Omental fat pad (tissue), 4 donors: ENCODE measurements around the gene LY86. TPM values are rescaled to one million over a fixed set of nuclear protein-coding genes. Genes with fewer than 3 reads are reported as not detected.

Source experiments
- ATAC-seq: fragments of 150-250 bp; one replicate; pipeline ENCODE4 v1.9.1; 2016; ENCODE audit warnings: mild to moderate bottlenecking, moderate library complexity; ENCODE audit not compliant: low FRiP score
- DNase-seq: peaks from one replicate; pipeline ENCODE4 v3.0.0-alpha.2; 2019; ENCODE audit warnings: low spot score
- CTCF ChIP-seq, 3 donors: fragments of 450-650 bp; IDR thresholded peaks; one replicate each; pipeline ENCODE4 v1.5.1; 2016 to 2017; ENCODE audit warnings: antibody characterized with exemption in 3 of 3, mild to moderate bottlenecking in 3 of 3, moderate library complexity in 2 of 3
- total RNA-seq, 4 donors: library from RNA; depleted of rRNA; stranded (reverse); fragments of >200 nt; gene quantifications; one replicate each; pipeline ENCODE4 v1.1.0, GENCODE V29; 2016

The LY86 gene
- total RNA-seq, 4 donors from 2014 or later = 2.7 to 11.6 (median 8.1) TPM

- ATAC-seq (no peak), DNase-seq (no peak)
- no peak for TF ChIP-seq CTCF (IDR thresholded peaks at IDR 0.05)
Measured at GRCh38 chr6:6620766-6621425, 32.4 kb downstream of the LY86 start.

DNA sequence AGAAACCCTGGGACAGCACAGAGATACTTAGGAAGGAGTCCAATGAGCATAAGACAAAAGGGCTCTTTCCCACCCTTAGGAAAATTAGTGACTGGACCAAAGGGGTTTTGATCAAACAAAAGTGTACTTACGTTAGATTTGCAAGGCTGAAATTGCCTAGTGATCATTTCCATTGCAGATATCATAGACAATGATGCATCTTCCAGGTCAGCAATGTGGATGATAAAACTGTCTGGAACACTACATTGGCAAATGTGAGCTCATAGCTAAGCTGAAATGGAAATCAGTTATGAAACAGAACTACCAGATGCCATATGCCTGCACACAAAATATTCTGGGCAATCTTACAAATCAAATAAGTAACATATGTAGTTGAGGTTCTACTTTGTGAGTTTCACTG lies 34.0 kb downstream of the LY86 start:
- ATAC-seq = no peak
- no peak for DNase-seq
- no peak for TF ChIP-seq CTCF (IDR thresholded peaks at IDR 0.05)

DNA sequence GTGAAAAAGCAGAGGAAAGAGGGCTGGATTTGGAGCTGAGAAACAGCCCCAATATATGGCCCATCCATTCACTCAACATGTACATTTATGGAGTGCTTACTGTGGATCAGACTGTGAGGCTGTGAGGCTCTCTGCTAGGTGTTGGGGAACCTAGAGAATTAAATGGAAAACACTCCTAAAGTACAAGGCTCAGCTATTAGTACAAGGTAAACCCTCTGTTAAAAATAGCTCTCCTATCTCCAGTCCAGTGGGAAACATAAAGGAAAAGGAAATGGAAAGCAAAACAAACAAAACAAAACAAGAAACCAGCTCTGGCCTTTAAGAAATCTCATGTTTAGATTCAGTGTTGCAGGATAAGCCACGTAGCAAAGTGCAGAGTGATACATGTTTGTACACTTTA lies 35.0 kb downstream of the LY86 start:
- ATAC-seq = no peak
- DNase-seq = no peak
- no peak for TF ChIP-seq CTCF (IDR thresholded peaks at IDR 0.05)

DNA sequence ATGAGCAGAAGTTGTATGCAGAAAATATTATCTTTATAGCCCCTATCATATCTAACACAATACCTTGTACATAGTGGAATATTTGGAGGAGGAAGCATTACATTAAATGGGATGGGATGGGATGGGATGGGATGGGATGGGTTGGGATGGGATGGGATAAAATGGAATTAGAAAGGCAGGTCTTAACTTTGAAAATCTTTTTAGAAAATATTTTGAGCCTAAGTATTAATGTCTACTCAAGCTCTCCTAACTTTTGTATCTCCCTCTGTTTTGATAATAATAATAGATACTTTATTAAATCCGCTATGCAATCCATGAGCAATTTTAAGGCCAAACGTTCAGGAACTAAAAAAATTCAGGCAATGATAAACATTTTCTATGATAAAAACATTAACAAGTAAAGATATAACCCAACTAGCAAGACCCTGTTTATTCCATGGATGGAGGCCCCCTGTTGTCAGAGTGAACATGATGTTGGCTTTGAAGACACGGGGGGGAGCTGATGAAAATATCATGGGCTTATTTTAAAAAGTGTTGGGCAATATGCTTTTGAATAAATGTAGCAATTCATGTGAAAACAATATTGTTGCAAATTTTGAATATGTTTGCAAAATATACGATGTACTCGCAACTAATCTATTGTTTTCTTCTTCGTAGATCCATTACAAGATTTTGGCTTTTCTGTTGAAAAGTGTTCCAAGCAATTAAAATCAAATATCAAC lies 35.9 kb downstream of the LY86 start:
- TF ChIP-seq CTCF (IDR thresholded peaks at IDR 0.05) = no peak
- DNase-seq (no peak), ATAC-seq (no peak)

- ATAC-seq (no peak), DNase-seq (no peak)
- TF ChIP-seq CTCF (IDR thresholded peaks at IDR 0.05) = no peak
Measured at GRCh38 chr6:6626187-6626586, 37.7 kb downstream of the LY86 start.

DNA sequence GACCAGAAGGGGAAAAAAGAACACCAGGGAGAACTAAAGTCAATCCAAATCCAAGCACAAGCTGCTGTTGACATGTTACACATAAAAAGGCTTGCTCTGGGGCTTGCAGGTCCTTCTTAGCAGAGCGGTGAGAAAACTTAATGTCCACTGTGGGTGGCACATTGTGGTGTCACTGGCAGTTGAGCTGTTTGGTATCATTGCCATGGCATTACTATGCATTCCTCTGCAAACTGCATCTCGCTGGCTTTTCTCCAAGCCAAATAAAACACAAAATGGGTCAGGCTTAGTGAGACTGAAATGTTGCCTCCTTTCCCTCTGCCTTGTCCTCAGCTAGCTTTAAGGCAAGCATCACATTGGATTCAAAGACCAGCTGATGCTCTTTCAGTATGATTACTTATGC lies 40.9 kb downstream of the LY86 start:
- DNase-seq (no peak), ATAC-seq (no peak)
- TF ChIP-seq CTCF (IDR thresholded peaks at IDR 0.05) = no peak

DNA sequence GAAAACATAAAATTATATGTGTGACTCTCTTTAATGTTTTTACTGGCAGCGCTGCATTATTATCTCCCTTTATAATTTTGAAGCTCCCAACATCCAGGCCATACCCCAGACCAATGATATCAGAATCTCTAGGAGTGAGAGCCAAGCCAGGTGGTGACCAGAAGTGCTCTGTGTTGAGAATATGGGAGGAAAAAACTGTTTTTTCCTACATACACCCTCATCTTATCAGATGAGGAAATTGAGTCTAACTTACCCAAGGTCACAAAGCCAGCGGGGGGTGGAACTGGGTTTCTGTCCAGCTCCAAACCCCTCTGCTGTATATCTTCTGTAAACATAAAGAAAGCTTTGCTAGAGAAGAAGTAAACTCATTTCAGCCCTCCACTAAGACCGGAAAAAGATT lies 42.5 kb downstream of the LY86 start:
- DNase-seq = no peak
- no peak for ATAC-seq
- TF ChIP-seq CTCF (IDR thresholded peaks at IDR 0.05) = no peak
